Adrenal gland (tissue), 12 donors: ENCODE results near the gene CFLAR. TPM values are rescaled to one million over a fixed set of nuclear protein-coding genes. Genes with fewer than 3 reads are reported as not detected.
A peak's percentile ranks its signal among the peaks of the same experiment; 100 is the strongest.

ENCODE experiments used
- DNase-seq, 7 donors: peaks; one replicate each; pipeline ENCODE4 v3.0.0-alpha.2; 2019 to 2020
- H3K27ac ChIP-seq, 5 donors: fragments of 200-600 bp; sonication (generic) in 4 of 5; 1 replicate in 3 of 5; 2 replicates in 2 of 5; pipeline versions ENCODE4 v1.5.1 to v1.8.0; 2016 to 2020; ENCODE audit warnings: mild to moderate bottlenecking in 1 of 5
- H3K27me3 ChIP-seq: fragments of 200-600 bp; 2 replicates; pipeline ENCODE4 v1.8.0; 2021
- H3K36me3 ChIP-seq, 2 donors: fragments of 200-600 bp; replicated peaks in 1 of 2; 1 replicate in 1 of 2; 2 replicates in 1 of 2; pipeline versions ENCODE4 v1.5.1 to v1.8.0; 2018 to 2022
- H3K4me1 ChIP-seq, 2 donors: fragments of 200-600 bp; replicated peaks in 1 of 2; 1 replicate in 1 of 2; 2 replicates in 1 of 2; pipeline versions ENCODE4 v1.5.1 to v1.8.0; 2018 to 2021
- H3K4me3 ChIP-seq, 4 donors: fragments of 200-600 bp; sonication (generic) in 3 of 4; one replicate each; pipeline ENCODE4 v1.5.1; 2016 to 2018
- H3K9me3 ChIP-seq, 3 donors: fragments of 200-600 bp; sonication (generic) in 1 of 3; replicated peaks in 1 of 3; 1 replicate in 2 of 3; 2 replicates in 1 of 3; pipeline versions ENCODE4 v1.5.1 to v1.8.0; 2016 to 2021
- POLR2A ChIP-seq, 2 donors: fragments of 450-650 bp; IDR thresholded peaks; one replicate each; pipeline ENCODE4 v1.6.1; 2017; ENCODE audit warnings: antibody characterized with exemption in 2 of 2, mild to moderate bottlenecking in 2 of 2, moderate library complexity in 1 of 2
- WGBS, 4 donors: extraction: QIAGEN DNeasy Blood & Tissue Kit in 2 of 4; methylation state at CpG; one replicate each; pipeline versions ENCODE4 v1.1.5 to v1.1.7; 2013 to 2017; 5-methylcytosine and 5-hydroxymethylcytosine counted together
- intact Hi-C, 2 donors: fragments of 100-400 bp; cut with DNase I; formaldehyde crosslinking; loops; one replicate each; pipeline versions ENCODE4 v1.14.1 to v1.15.0; 2022 to 2023
- polyA plus RNA-seq, 3 donors: library from polyadenylated mRNA; stranded (reverse); fragments of 200-250 nt in 2 of 3; fragments of 350-450 nt in 1 of 3; fragmentation: Illumina TruSeq in 1 of 3; extraction: RNeasy Lipid Tissue Mini Kit (QIAGEN cat#74804) in 1 of 3; gene quantifications; one replicate each; pipeline ENCODE4 v1.2.3, GENCODE V29; 2013 to 2014
- total RNA-seq, 9 donors: library from RNA; depleted of rRNA in 4 of 9; stranded (reverse); fragments of >200 nt in 4 of 9; fragments of 120-200 nt in 1 of 9; fragmentation: NEBNext Ultra II Directional in 1 of 9; extraction: Animal tissue kit (Norgen Biotek cat#: 25700) in 1 of 9; gene quantifications; one replicate each; pipeline versions ENCODE4 v1.1.0 to v1.2.4, GENCODE V29; 2013 to 2023
- TF ChIP-seq, protein P1 (sequence below), 6 experiments: fragments of 450-650 bp in 4 of 6; fragments of 200-600 bp in 2 of 6; sonication (generic) in 1 of 6; IDR thresholded peaks; 1 replicate in 5 of 6; 2 replicates in 1 of 6; pipeline versions ENCODE4 v1.5.1 to v1.8.0; 2016 to 2021; ENCODE audit warnings: antibody characterized with exemption in 6 of 6, mild to moderate bottlenecking in 2 of 6, moderate library complexity in 1 of 6
- donor health status: healthy with polysubstance abuse.
- donor health status: Bipolar disorder and iron deficiency.
- donor health status: DM: yes; HTN: yes; CAD: no.
- donor health status: DM: no; HTN: no; CAD: no.
- donor health status: DM: no; HTN: no; CAD: no.
- donor health status: DM: yes; HTN: yes; CAD: no.

CFLAR gene
- total and polyA plus RNA-seq, 12 donors: 47.1 to 267 (median 91.8) TPM

DNA sequence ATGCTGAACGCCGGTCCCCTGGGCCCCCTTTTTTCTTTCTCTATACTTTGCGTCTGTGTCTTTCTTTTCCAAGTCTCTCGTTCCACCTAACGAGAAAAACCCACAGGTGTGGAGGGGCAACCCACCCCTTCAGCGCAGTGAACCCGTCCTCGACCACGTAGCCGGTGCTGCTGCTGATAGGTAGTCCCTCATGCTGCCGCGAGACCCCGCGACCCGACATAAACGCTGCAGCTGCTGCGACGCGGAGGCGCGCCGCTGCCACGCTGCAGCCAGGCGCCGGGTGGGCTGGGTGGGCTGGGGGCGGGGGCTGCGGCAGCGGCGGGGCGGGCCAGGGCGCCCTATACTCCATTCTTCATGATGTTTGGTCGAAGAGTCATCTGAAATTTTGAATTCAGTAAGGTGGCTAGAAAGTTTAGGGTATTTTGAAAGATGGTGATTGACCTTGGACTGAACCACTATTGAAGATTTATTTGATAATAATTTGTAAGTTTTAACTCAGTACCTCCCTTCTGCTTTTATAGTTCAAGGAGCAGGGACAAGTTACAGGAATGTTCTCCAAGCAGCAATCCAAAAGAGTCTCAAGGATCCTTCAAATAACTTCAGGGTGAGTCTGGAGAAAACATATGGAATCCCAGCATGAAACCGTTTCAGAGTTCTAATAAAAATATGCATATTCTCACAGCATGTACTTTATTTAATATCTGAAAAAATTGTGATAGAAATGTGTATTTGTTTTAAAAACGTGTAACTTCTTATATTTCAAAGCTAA, 24.1 kb downstream of the CFLAR start:
- no peak overlapping the region for H3K27ac ChIP-seq
- H3K4me1 ChIP-seq: peaks cover 8 to 22% of the 10 kb centered on the region in 2 donors
- WGBS, 4 donors: 61 to 72% (median 62%) methylated on average over 12 to 34 of the region's 34 CpGs
- no peak for TF ChIP-seq POLR2A (IDR thresholded peaks at IDR 0.05)
- TF ChIP-seq, protein P1, sequence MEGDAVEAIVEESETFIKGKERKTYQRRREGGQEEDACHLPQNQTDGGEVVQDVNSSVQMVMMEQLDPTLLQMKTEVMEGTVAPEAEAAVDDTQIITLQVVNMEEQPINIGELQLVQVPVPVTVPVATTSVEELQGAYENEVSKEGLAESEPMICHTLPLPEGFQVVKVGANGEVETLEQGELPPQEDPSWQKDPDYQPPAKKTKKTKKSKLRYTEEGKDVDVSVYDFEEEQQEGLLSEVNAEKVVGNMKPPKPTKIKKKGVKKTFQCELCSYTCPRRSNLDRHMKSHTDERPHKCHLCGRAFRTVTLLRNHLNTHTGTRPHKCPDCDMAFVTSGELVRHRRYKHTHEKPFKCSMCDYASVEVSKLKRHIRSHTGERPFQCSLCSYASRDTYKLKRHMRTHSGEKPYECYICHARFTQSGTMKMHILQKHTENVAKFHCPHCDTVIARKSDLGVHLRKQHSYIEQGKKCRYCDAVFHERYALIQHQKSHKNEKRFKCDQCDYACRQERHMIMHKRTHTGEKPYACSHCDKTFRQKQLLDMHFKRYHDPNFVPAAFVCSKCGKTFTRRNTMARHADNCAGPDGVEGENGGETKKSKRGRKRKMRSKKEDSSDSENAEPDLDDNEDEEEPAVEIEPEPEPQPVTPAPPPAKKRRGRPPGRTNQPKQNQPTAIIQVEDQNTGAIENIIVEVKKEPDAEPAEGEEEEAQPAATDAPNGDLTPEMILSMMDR (IDR thresholded peaks at IDR 0.05): no peak
- no peak for DNase-seq
- no peaks in the 10 kb centered on the region for H3K9me3 ChIP-seq
- H3K4me3 ChIP-seq: no peak overlapping the region
- H3K36me3 ChIP-seq: peaks cover 0 to 87% of the 10 kb centered on the region in 2 donors
- H3K27me3 ChIP-seq: no peaks in the 10 kb centered on the region
- intact Hi-C loops: no loop called here

DNA sequence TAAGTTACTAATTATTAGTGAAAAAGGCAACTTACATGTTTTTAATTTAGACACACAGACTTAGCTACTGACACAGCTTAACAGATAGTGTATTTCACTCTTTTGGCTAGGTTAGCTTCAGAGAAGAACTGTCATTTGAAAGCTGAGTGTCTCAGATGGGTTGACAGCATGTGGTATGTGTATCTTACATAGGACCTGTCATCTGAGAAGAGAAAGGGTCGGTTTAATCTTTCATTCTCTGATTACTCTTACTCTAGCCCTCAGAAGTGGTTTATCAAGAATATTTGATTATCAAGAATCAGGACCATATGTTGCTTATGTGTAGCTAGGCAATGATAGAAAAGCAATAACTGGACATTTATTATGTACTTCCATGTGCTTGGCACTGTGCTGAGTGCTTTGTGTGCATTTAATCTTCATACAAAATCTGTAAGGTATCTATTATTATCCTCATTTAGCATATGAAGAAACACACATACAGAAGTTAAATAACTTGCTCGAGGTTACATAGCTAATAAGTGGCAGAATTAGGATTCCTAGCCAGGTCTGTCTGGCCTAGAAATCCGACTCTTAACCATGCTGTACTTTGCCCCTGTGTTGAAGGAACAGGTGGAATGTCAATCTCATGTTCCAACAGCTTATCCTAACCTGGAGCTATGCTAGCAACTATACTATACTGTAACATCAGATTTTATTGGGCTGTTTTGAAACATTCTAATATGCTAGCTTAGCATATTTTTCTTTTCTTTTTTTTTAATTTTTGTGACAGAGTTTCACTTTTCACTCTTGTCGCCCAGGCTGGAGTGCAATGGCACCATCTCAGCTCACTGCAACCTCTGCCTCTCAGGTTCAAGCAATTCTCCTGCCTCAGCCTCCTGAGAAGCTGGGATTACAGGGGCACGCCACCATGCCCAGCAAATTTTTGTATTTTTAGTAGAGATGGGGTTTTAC, 28.4 kb downstream of the CFLAR start:
- H3K4me3 ChIP-seq: no peak overlapping the region
- peaks cover 0 to 20% of the 10 kb centered on the region in 2 donors for H3K4me1 ChIP-seq
- WGBS, 4 donors: 88 to 93% (median 89%) methylated on average over 5 of the region's 5 CpGs
- H3K27me3 ChIP-seq: no peaks in the 10 kb centered on the region
- intact Hi-C loops: no loop called here
- H3K27ac ChIP-seq: no peak overlapping the region
- DNase-seq: no peak
- H3K36me3 ChIP-seq: peaks cover 0 to 67% of the 10 kb centered on the region in 2 donors
- H3K9me3 ChIP-seq: no peaks in the 10 kb centered on the region
- TF ChIP-seq, protein P1 (IDR thresholded peaks at IDR 0.05): no peak
- TF ChIP-seq POLR2A (IDR thresholded peaks at IDR 0.05): no peak

DNA sequence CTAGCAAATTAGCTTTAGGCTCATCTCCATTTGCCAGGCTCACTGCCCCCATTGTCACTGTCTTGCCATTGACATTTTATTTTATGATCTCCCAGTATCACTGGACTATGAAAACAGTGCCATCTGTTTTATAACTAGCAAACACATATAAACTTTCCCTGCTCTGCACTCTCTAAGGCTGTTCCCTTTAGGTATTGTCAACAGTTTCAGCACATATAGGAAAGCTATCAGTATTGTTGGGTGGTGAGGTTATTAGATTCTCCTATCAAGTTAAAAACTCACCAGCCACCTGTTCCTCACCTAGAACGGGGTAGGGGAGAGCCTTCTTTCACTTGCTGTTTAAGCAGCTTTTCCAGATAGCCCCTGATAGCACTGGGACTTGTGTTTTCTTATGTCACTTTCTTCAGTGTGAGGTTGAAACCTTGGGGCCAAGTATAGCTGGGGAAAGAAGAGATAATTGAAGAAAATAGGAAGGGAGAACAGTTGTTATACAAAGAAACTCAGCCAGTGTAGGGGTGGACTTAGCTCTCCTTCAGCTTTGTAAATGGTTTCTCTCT, 32.5 kb downstream of the CFLAR start:
- intact Hi-C loops: no loop called here
- H3K9me3 ChIP-seq: no peaks in the 10 kb centered on the region
- WGBS, 4 donors: 84 to 95% (median 88%) methylated on average over 1 of the region's 1 CpG
- H3K4me3 ChIP-seq: no peak overlapping the region
- no peak for TF ChIP-seq POLR2A (IDR thresholded peaks at IDR 0.05)
- TF ChIP-seq, protein P1 (IDR thresholded peaks at IDR 0.05): no peak
- peaks cover 0 to 53% of the 10 kb centered on the region in 2 donors for H3K36me3 ChIP-seq
- DNase-seq: no peak
- no peaks in the 10 kb centered on the region for H3K27me3 ChIP-seq
- peak overlapping the region; percentile 34 to 87 (median 66) for H3K27ac ChIP-seq
- peaks cover 23 to 55% of the 10 kb centered on the region in 2 donors for H3K4me1 ChIP-seq
